Adrenal gland (tissue), 19 donors: ENCODE measurements around the gene DDTL. TPM values are rescaled to one million over a fixed set of nuclear protein-coding genes. Genes with fewer than 3 reads are reported as not detected.
"Not testable (repeated sequence)": the region's sequence is repeated elsewhere in the genome, so short reads cannot be mapped to it uniquely, and the experiment has no call there.

Source experiments
- DNase-seq, 7 donors: peaks; one replicate each; pipeline ENCODE4 v3.0.0-alpha.2; 2019 to 2020
- H3K27ac ChIP-seq, 5 donors: fragments of 200-600 bp; sonication (generic) in 4 of 5; 1 replicate in 3 of 5; 2 replicates in 2 of 5; pipeline versions ENCODE4 v1.5.1 to v1.8.0; 2016 to 2020; ENCODE audit warnings: mild to moderate bottlenecking in 1 of 5
- H3K27me3 ChIP-seq: fragments of 200-600 bp; 2 replicates; pipeline ENCODE4 v1.8.0; 2021
- H3K36me3 ChIP-seq, 2 donors: fragments of 200-600 bp; replicated peaks in 1 of 2; 1 replicate in 1 of 2; 2 replicates in 1 of 2; pipeline versions ENCODE4 v1.5.1 to v1.8.0; 2018 to 2022
- H3K4me1 ChIP-seq, 2 donors: fragments of 200-600 bp; replicated peaks in 1 of 2; 1 replicate in 1 of 2; 2 replicates in 1 of 2; pipeline versions ENCODE4 v1.5.1 to v1.8.0; 2018 to 2021
- H3K4me3 ChIP-seq, 4 donors: fragments of 200-600 bp; sonication (generic) in 3 of 4; one replicate each; pipeline ENCODE4 v1.5.1; 2016 to 2018
- H3K9me3 ChIP-seq, 3 donors: fragments of 200-600 bp; sonication (generic) in 1 of 3; replicated peaks in 1 of 3; 1 replicate in 2 of 3; 2 replicates in 1 of 3; pipeline versions ENCODE4 v1.5.1 to v1.8.0; 2016 to 2021
- POLR2A ChIP-seq, 2 donors: fragments of 450-650 bp; IDR thresholded peaks; one replicate each; pipeline ENCODE4 v1.6.1; 2017; ENCODE audit warnings: antibody characterized with exemption in 2 of 2, mild to moderate bottlenecking in 2 of 2, moderate library complexity in 1 of 2
- WGBS, 4 donors: extraction: QIAGEN DNeasy Blood & Tissue Kit in 2 of 4; methylation state at CpG; one replicate each; pipeline versions ENCODE4 v1.1.5 to v1.1.7; 2013 to 2017; 5-methylcytosine and 5-hydroxymethylcytosine counted together
- intact Hi-C, 2 donors: fragments of 100-400 bp; cut with DNase I; formaldehyde crosslinking; loops; one replicate each; pipeline versions ENCODE4 v1.14.1 to v1.15.0; 2022 to 2023
- long read RNA-seq, 10 donors: library from polyadenylated mRNA in 3 of 10; unstranded in 2 of 10; stranded (forward) in 1 of 10; transcript quantifications; one replicate each; pipeline ENCODE4 v2.0.0 and lab custom pipeline, GENCODE V29; 2021 to 2026
- polyA plus RNA-seq, 3 donors: library from polyadenylated mRNA; stranded (reverse); fragments of 200-250 nt in 2 of 3; fragments of 350-450 nt in 1 of 3; fragmentation: Illumina TruSeq in 1 of 3; extraction: RNeasy Lipid Tissue Mini Kit (QIAGEN cat#74804) in 1 of 3; gene quantifications; one replicate each; pipeline ENCODE4 v1.2.3, GENCODE V29; 2013 to 2014
- total RNA-seq, 9 donors: library from RNA; depleted of rRNA in 4 of 9; stranded (reverse); fragments of >200 nt in 4 of 9; fragments of 120-200 nt in 1 of 9; fragmentation: NEBNext Ultra II Directional in 1 of 9; extraction: Animal tissue kit (Norgen Biotek cat#: 25700) in 1 of 9; gene quantifications; one replicate each; pipeline versions ENCODE4 v1.1.0 to v1.2.4, GENCODE V29; 2013 to 2023
- TF ChIP-seq, protein P1 (sequence below), 6 experiments: fragments of 450-650 bp in 4 of 6; fragments of 200-600 bp in 2 of 6; sonication (generic) in 1 of 6; IDR thresholded peaks; 1 replicate in 5 of 6; 2 replicates in 1 of 6; pipeline versions ENCODE4 v1.5.1 to v1.8.0; 2016 to 2021; ENCODE audit warnings: antibody characterized with exemption in 6 of 6, mild to moderate bottlenecking in 2 of 6, moderate library complexity in 1 of 6
- donor health status: healthy with polysubstance abuse.
- donor health status: Bipolar disorder and iron deficiency.
- donor health status: DM: yes; HTN: yes; CAD: no.
- donor health status: DM: no; HTN: no; CAD: no.
- donor health status: DM: no; HTN: no; CAD: no.
- donor health status: DM: yes; HTN: yes; CAD: no.

The DDTL gene
- total RNA-seq = 1 to 10 TPM in 4 of 9 donors, under 1 TPM in 3, not detected in 2; 0.11 to 4.2 (median 1.2) TPM
- polyA plus RNA-seq = 1 to 10 TPM in 1 of 3 donors, under 1 TPM in 1, not detected in 1; 0.98 to 3.5 TPM
- long read RNA-seq, donor 1, partial matches to known transcripts = 1,296 of 1,312 reads
- long read RNA-seq, donor 1, other reads (novel, unspliced or antisense) = 16 of 1,312 reads
- long read RNA-seq, donor 2, partial matches to known transcripts = 120 of 502 reads
- long read RNA-seq, donor 2, other reads (novel, unspliced or antisense) = 381 of 502 reads
- long read RNA-seq, donor 3, partial matches to known transcripts = 155 of 617 reads
- long read RNA-seq, donor 3, other reads (novel, unspliced or antisense) = 462 of 617 reads
- long read RNA-seq, donor 4, partial matches to known transcripts = 0 of 1 reads
- long read RNA-seq, donor 4, other reads (novel, unspliced or antisense) = 0 of 1 reads
- long read RNA-seq, donor 5, transcript DDTL-201 (3 exons, 1,545 nt) = major isoform, 5 of 7 reads
- long read RNA-seq, donor 5, partial matches to known transcripts = 2 of 7 reads
- long read RNA-seq, donor 5, other reads (novel, unspliced or antisense) = 0 of 7 reads
- long read RNA-seq, donor 6 = 0 reads
- long read RNA-seq, donor 7, partial matches to known transcripts = 90 of 519 reads
- long read RNA-seq, donor 7, other reads (novel, unspliced or antisense) = 427 of 519 reads
- long read RNA-seq, donor 8, partial matches to known transcripts = 996 of 1,015 reads
- long read RNA-seq, donor 8, other reads (novel, unspliced or antisense) = 19 of 1,015 reads
- long read RNA-seq, donor 9, partial matches to known transcripts = 96 of 666 reads
- long read RNA-seq, donor 9, other reads (novel, unspliced or antisense) = 570 of 666 reads
- long read RNA-seq, donor 10, partial matches to known transcripts = 189 of 826 reads
- long read RNA-seq, donor 10, other reads (novel, unspliced or antisense) = 636 of 826 reads

DNA sequence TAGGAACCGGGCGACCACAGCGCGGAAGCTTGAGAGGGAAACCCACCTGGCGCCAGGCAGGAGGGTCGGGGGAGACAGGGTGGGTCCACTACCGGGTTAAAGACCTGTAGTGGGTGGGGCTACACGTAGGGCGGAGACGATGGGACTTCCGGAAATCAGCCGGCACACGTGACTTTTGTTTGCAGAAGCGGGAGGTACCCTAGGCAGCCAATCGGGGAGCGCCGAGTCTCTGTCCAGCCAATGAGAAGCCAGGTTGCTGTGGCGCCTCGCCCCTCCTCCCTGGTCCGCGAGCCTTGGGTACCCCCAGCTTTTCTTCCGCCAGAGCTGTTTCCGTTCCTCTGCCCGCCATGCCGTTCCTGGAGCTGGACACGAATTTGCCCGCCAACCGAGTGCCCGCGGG lies at the start of gene DDTL:
Gene DDTL (plus strand): TSS at position 321 of the 400 bp plus-strand sequence. CDS start 27 bp downstream, at position 348.
- H3K9me3 ChIP-seq, H3K4me1 ChIP-seq, intact Hi-C loops, H3K27ac ChIP-seq, H3K4me3 ChIP-seq, H3K27me3 ChIP-seq, DNase-seq: not testable (repeated sequence)
- H3K36me3 ChIP-seq = peaks cover 0 to 12% of the 10 kb centered on the region in 2 donors
- WGBS, 4 donors = no CpG with 5 or more reads among the region's 30 CpGs

DNA sequence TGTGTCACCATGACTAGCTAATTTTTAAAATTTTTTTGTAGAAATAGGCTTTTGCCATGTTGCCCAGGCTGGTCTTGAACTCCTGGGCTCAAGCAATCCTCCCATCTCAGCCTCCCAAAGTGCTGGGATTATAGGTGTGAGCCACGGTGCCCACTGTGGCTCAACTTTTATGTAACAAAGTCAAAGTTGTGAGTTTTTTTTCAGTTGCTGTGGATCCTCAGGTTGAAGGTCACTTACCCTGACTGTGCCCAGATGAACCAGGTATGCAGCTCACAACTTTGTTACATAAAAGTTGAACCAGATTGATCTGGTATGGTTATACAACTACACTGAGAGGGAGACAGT lies 46.4 kb upstream of the DDTL start:
- intact Hi-C loops, H3K9me3 ChIP-seq, H3K36me3 ChIP-seq, H3K4me3 ChIP-seq, H3K27me3 ChIP-seq, H3K4me1 ChIP-seq, DNase-seq: not testable (repeated sequence)
- H3K27ac ChIP-seq = peak overlapping the region in 4 of 5 donors; percentile 5 to 81 (median 54)
- 40 to 80% (median 62%) methylated on average over 1 of the region's 1 CpG for WGBS, 4 donors

DNA sequence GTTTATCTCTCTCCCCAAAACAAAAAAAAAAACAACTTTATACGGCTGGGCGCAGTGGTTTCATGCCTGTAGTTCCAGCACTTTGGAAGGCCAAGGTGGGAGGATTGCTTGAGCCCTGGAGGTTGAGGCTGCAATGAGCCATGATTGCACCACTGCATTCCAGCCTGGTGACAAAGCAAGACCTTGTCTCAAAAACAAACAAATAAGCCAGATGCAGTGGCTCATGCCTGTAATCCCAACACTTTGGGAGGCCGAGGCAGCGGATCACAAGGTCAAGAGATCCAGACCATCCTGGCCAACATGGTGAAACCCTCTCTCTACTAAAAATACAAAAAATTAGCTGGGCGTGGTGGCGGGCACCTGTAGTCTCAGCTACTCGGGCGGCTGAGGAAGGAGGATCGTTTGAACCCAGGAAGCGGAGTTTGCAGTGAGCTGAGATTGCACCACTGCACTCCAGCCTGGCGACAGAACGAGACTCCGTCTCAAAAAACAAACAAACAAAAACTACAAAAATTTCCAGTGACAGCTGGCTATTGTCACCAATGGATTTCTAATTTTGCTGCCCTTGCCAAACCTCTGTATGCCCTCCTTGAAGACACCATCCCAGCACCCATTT lies 45.0 kb upstream of the DDTL start:
- 82 to 85% (median 83%) methylated on average over 13 of the region's 13 CpGs for WGBS, 4 donors
- H3K36me3 ChIP-seq, intact Hi-C loops: not testable (repeated sequence)

DNA sequence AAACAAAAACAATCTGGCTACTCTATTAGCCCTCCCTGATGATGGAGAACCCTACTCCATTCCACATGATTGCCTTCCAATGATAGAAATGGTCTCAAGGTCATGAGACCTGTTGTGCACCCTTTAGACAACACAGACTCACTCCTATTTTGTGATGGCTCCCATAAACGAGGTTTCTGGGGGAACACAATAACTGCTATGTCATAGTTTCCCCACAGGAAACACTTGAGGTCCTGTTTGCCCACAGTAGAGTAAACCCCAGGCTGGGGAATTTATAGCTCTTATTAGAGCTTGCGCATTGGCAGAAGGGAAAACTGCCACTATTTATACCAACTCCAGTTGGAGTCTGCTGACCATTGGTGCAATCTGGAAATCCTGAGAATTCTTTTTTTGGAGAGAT lies 43.8 kb upstream of the DDTL start:
- Histone ChIP-seq H3K4me3 (no peak overlapping the region), H3K9me3 (peaks cover 0 to 3% (median 0%) of the 10 kb centered on the region in 3 donors), H3K36me3 (no peaks in the 10 kb centered on the region), H3K27me3 (no peaks in the 10 kb centered on the region), H3K4me1 (peaks cover 0 to 5% of the 10 kb centered on the region in 2 donors), H3K27ac (no peak overlapping the region)
- intact Hi-C loops = no loop called here
- no peak for DNase-seq
- TF ChIP-seq, protein P1, sequence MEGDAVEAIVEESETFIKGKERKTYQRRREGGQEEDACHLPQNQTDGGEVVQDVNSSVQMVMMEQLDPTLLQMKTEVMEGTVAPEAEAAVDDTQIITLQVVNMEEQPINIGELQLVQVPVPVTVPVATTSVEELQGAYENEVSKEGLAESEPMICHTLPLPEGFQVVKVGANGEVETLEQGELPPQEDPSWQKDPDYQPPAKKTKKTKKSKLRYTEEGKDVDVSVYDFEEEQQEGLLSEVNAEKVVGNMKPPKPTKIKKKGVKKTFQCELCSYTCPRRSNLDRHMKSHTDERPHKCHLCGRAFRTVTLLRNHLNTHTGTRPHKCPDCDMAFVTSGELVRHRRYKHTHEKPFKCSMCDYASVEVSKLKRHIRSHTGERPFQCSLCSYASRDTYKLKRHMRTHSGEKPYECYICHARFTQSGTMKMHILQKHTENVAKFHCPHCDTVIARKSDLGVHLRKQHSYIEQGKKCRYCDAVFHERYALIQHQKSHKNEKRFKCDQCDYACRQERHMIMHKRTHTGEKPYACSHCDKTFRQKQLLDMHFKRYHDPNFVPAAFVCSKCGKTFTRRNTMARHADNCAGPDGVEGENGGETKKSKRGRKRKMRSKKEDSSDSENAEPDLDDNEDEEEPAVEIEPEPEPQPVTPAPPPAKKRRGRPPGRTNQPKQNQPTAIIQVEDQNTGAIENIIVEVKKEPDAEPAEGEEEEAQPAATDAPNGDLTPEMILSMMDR (IDR thresholded peaks at IDR 0.05) = no peak
- 62 to 75% (median 75%) methylated on average over 2 of the region's 2 CpGs for WGBS, 4 donors

More for the DNA sequence above, 45.0 kb upstream of the DDTL start:
- not testable (repeated sequence) for H3K27me3 ChIP-seq, H3K4me1 ChIP-seq, H3K4me3 ChIP-seq, H3K9me3 ChIP-seq
- peak overlapping the region in 2 of 5 donors; percentile 15 to 35 for H3K27ac ChIP-seq
- DNase-seq = peak in 3 of 7 donors; percentile 48 to 72 (median 62)

DNA sequence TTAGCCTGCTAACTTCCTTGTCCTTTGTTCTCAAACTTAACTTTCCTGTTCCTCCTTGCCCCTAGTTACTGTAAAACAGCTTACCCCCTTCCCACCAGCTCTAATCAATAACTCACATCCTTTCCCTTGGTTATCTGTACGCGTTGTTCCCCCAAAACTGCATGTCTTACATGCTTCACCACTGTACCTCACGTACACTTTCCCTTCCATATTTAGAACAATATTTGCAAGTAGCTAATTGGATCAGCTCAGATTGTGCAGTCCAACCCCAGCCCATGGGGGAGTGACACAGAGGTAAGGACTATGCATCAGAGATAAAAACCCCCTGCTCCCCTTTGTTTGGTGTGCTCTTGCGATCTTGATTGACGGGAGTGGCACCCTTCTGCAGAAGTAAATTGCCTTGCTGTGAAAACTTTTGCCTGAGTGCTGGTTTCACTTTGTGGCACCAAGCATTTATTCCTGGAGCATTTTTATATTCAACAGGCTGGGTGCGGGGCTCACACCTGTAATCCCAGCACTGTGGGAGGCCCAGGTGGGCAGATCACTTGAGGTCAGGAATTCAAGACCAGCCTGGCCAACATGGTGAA lies 41.6 kb upstream of the DDTL start:
- peaks cover 0 to 3% (median 0%) of the 10 kb centered on the region in 3 donors for H3K9me3 ChIP-seq
- peak in 1 of 7 donors; percentile 13 for DNase-seq
- H3K27me3 ChIP-seq = no peaks in the 10 kb centered on the region
- no peaks in the 10 kb centered on the region for H3K36me3 ChIP-seq
- no peak overlapping the region for H3K4me3 ChIP-seq
- WGBS, 4 donors = 81 to 99% (median 95%) methylated on average over 5 to 6 of the region's 6 CpGs
- no peak overlapping the region for H3K27ac ChIP-seq
- TF ChIP-seq POLR2A (IDR thresholded peaks at IDR 0.05) = no peak
- TF ChIP-seq, protein P1 (IDR thresholded peaks at IDR 0.05) = no peak
- intact Hi-C loops = loop anchor here in 1 of 2 donors (5.0 kb wide), 1 partner anchor 47 kb away; the partner anchor contains the start of gene DDT
- peaks cover 0 to 3% of the 10 kb centered on the region in 2 donors for H3K4me1 ChIP-seq
